Ramos (cell line): ENCODE measurements around the gene ASF1B.

Source experiments
- in situ Hi-C: fragments of 300-500 bp; cut with MboI; formaldehyde crosslinking; loops from one replicate; pipeline ENCODE4 v1.14.3; 2022; ENCODE audit warnings: low sequenced_read_pairs; ENCODE audit not compliant: unreplicated experiment

ASF1B gene

GRCh38 chr19:14090509-14091080 lies 45.8 kb downstream of the ASF1B start, which contains the start of gene SAMD1:
SAMD1 (minus strand) TSS chr19:14090751.
- in situ Hi-C loops, result no loop called here

DNA sequence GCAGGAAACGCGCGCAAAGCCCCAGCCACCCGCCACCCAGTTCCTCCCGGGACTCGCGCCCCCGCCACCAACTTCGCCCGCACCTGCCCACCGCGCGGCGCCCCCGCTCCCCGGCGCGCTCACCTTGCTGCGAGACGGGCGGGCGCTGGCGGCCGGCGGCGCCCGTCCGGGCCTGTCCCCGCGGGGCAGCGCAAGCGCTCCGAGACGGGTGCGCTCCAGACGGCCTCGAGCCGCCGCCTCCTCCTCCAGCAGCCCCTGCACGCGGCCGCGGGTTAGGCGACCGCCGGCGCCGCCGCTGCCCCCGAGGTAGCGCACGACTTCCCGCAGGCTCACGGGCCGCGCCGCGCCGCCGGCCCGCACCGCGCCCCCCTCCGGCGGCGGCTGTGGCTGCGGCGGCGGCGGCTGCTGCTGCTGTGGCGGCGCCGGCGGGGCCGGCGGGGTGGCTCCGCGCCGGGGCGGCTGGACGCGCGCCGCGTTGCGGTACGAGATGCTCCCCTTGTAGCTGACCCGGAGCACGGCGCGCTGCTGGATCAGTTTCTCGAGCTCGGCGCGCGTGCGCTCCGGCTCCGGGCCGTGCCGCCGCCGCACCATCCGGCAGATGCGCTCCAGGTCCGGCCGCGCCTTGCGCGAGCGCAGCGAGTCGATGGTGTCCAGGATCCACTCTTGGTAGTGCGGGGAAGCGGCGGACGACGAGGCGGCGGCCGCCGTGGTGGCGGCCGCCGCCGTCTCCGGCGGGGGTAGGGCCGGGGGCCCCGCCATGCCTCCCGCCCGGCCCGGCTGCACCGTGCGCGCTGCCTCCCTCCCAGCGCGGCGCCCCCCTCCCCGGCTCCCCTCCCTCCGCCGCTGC lies 46.5 kb downstream of the ASF1B start:
- in situ Hi-C loops, result no loop called here

- in situ Hi-C loops, result no loop called here
Measured at GRCh38 chr19:14089412-14089661, 47.1 kb downstream of the ASF1B start.

DNA sequence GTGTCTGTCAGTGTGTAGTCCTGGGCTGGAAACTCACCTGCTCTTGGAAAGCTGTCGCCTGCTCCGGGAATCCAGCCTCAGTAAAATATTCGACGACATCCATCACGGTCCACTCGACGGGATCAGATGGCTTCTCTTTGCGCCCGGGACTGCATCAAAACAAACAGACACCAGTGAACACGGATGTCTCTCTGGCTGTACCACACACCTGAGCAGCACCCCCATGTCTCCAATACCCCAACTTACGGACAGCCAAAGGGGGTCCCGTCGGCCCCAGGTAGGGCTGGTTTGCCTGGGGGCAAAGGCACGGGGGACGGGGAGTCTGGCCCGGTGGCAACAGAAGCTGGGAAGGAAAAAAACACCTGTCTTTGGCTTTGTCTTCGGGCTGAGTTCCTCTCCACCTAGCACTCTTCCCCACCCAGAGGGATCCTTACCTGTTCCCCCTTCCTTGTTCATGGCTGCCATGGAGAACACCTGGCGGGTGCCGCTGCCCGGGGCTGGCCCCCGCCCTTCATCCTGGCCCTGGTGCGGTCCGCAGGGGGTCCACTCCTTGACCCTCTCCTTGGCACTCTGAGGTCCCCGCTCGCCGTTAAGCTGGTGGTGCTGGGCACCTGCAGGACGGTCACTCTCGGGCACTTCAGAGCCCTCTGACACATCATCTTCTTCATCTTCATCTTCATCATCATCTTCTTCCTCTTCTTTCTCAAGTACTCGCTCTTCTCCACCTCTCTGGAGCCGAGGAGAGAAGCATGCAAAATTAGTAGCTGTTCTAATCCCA lies 47.6 kb downstream of the ASF1B start:
- in situ Hi-C loops, result no loop called here

DNA sequence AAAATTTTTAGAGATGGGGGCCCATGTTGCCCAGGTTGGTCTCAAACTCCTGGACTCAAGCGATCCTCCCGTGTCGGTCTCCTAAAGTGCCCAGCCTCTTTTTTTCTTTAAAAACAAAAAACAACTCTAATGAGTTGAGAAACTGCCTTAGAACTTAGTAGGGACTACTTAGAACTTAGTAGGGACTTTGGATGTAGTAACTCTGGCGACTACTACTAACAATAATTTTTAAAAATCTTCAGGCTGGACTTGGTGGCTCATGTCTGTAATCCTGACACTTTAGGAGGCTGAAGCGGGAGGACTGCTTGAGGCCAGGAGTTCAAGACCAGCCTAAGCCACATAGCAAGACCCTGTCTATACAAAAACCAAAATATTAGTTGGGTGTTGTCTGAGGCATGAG lies 50.3 kb downstream of the ASF1B start:
- in situ Hi-C loops, result no loop called here

DNA sequence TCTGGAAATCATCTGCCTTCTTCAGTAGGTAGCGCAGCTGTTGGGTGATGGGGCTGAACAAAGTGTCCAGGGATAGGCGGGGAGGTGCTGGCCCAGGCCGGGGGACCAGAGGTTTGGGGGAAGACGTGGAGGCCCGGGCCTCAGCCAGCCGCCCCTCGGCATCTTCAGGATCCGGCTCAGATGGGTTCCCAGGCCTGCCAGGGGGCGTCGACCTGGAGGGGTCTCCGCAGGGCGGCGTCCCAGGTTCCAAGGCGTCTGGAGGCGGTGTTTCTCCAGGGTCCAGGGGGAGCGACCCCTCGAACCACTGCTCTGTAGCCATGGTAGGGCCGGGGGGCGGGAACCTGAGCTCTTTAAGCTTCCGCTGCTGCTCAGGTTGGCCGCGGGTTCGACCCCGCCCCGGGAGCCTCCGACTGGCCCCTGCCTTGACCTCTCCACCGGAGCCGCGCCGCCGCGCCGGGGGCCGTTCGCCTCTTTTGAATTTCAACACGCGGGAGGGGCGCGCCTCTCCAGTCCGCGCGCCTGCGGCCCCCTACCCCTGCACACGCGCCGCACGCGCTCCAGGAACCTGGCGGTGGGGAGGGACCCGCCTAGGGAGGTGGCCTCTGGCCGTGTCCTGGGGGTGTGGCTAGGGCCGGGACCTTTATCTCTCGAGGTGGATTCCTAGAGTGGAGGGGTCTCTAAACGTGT lies 50.9 kb downstream of the ASF1B start, which contains the start of gene C19orf67:
Gene C19orf67, minus strand, starts transcription at position 475 of the 687 bp plus-strand sequence. Its CDS starts 156 bp downstream, at position 319.
- in situ Hi-C loops, result no loop called here

GRCh38 chr19:14082675-14082960 lies 53.8 kb downstream of the ASF1B start:
- in situ Hi-C loops, result no loop called here

GRCh38 chr19:14081797-14082674 lies 54.4 kb downstream of the ASF1B start:
- in situ Hi-C loops, result no loop called here

DNA sequence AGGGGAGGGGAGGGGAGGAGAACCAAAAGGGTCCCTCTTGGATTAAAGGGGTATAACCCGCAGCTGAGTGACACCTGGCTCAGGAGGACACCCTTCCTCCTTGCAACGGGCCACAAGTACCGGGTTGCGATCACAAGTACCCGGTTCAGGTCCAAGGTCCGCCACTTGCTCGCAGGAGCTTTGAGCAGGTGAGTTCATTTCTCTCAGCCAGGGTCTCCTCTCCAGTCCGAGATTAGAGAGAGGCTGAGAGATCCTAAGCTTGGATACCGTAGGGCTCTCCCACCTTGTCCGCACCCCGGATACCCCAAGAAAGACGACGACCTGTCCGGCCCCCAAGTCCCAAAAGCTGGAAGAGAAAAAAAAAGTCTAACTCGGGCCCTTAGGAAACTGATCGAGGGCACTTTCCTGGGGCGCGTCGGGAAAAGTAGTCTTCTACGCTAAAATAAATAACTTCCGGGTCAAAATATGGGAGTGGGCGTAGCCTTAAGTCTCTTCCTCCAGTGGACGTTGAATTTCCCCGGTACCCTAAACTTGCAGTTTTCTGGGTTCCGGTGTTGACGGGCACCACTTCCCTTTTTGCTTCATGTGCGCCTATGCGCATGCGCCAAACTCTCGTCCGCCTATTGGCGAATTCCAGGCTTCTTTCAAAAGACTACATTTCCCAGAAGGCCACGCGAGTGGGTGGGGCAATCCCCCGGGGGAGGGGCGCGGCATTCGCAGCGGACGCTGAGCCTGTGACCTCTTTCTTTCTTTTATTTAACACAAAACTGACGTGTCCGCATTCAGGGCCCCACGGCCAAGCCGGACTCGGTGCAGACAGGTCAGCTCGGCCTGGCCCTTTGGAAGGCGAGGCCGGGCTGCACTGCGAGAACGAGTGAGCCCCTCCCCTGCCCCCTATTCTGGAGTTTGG lies 55.2 kb downstream of the ASF1B start:
- in situ Hi-C loops, result no loop called here

- in situ Hi-C loops, result loop anchor here (10.0 kb wide), 1 partner anchor 804 kb away; no protein-coding TSS in a partner anchor
Measured at GRCh38 chr19:14078411-14078810, 58.0 kb downstream of the ASF1B start.

DNA sequence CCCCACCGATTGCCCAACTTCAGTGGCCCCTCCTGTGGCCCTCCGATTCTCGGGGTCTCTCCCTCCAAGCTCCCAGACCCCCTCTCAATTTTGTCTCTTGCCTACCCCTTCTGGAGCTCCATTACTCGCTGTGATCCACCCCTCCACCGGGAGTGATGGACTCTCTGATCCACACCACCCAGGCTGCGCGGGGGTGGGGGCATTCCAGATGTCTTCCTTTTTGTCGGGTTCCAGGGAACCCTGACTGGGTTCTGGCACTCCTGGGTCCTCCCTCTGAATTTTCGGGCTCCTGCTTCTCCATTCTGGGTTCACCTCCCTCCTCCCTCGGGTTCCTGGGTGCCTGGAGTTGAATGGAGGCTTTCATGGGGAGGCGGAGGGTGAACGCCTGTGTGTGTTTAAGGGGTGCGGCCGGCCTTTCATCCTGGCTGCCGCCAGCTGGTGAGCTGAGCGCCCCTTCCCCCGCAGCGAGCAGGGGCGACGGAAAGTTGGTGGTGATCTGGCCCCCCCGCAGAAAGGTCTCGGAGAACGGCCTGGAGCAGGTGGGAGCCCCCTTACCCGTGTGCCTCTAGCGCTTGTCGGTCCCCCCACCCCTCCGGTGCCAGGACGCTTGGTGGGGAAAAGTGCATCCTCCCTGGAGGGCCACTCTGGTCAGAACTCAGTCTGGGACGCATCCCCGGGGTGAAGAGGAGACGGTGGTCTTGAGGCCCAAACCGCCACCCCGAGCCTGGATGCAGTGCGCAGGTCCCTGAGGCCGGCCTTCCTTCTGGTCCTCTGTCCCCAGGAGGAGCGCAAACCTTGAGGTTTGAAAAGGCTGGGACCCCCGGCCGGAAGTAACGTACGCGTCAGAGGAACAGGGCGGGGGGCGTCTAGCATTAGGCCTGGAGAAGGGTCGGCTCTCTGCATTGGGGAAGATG lies 62.2 kb downstream of the ASF1B start:
- in situ Hi-C loops, result loop anchor here (5.0 to 25.0 kb wide), 3 partner anchors 192 to 799 kb away; no protein-coding TSS in a partner anchor

GRCh38 chr19:14073261-14073924 lies 63.0 kb downstream of the ASF1B start:
- in situ Hi-C loops, result loop anchor here (5.0 to 25.0 kb wide), 3 partner anchors 191 to 799 kb away; no protein-coding TSS in a partner anchor

DNA sequence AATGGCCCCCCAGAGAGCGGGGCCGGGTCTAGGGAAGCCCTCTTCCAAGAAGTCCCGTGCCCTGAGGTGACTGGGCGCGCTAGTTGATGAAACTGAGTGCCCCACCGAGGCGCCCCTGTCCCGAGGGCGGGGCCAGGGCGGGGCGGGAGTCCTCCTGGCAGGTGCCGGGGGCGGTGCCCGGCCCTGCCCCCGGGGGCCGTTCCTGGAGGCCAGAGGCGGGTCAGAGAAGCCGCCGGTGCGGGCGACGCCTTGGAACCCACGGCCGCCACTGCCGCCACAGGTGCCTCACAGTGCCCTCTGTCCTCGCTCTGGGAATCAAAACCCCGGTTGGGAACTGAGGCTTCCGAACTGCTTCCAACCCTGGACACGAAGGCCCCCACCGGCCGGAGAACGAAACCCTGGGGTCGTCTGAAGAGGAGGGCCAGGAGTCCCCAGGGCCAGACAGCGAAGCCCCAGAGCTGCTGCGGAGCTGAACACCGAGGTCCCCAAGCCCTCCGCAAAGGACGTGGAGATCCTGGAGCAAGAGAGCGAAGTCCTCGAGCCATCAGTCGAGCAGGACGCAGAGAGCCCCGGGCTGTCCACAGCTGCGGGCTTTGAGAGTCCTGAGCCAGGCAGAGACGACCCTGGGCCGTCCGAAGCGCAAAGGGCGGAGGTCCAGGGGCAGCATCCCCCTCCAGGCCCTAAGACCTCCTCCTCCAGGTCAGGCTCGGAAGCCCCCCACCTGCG lies 63.7 kb downstream of the ASF1B start, which contains the start of gene MISP3:
Gene MISP3, plus strand, starts transcription at position 252 of the 726 bp plus-strand sequence. CDS start 524 bp downstream, outside the sequence.
- in situ Hi-C loops, result loop anchor here (5.0 to 25.0 kb wide), 3 partner anchors 190 to 798 kb away; no protein-coding TSS in a partner anchor

DNA sequence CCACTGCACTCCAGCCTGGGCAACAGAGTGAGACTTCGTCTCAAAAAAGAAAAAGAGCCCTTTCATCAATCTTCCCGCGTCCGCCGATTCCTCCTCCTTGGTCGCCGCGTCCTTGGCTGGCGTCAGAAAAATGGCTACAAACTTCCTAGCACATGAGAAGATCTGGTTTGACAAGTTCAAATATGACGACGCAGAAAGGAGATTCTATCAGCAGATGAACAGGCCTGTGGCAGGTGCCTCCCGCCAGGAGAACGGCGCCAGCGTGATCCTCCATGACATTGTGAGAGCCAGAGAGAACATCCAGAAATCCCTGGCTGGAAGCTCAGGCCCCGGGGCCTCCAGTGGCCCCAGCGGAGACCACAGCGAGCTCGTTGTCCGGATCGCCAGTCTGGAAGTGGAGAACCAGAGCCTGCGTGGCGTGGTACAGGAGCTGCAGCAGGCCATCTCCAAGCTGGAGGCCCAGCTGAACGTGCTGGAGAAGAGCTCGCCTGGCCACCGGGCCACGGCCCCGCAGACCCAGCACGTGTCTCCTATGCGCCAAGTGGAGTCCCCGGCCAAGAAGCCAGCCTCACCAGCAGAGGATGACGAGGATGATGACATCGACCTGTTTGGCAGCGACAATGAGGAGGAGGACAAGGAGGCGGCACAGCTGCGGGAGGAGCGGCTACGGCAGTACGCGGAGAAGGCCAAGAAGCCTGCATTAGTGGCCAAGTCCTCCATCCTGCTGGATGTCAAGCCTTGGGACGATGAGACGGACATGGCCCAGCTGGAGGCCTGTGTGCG lies 65.9 kb downstream of the ASF1B start:
- in situ Hi-C loops, result loop anchor here (5.0 to 25.0 kb wide), 3 partner anchors 188 to 796 kb away; no protein-coding TSS in a partner anchor
